DMS79 treated with DMSO at 0.1 percent for 48 hours (cell line): ENCODE results near the gene FTCD.
"Not testable (repeated sequence)": the region's sequence is repeated elsewhere in the genome, so short reads cannot be mapped to it uniquely, and the experiment has no call there.

Experiments
- DNase-seq: peaks from one replicate; lab custom pipeline; 2025; lab: John Stamatoyannopoulos, UW

The FTCD gene

DNA sequence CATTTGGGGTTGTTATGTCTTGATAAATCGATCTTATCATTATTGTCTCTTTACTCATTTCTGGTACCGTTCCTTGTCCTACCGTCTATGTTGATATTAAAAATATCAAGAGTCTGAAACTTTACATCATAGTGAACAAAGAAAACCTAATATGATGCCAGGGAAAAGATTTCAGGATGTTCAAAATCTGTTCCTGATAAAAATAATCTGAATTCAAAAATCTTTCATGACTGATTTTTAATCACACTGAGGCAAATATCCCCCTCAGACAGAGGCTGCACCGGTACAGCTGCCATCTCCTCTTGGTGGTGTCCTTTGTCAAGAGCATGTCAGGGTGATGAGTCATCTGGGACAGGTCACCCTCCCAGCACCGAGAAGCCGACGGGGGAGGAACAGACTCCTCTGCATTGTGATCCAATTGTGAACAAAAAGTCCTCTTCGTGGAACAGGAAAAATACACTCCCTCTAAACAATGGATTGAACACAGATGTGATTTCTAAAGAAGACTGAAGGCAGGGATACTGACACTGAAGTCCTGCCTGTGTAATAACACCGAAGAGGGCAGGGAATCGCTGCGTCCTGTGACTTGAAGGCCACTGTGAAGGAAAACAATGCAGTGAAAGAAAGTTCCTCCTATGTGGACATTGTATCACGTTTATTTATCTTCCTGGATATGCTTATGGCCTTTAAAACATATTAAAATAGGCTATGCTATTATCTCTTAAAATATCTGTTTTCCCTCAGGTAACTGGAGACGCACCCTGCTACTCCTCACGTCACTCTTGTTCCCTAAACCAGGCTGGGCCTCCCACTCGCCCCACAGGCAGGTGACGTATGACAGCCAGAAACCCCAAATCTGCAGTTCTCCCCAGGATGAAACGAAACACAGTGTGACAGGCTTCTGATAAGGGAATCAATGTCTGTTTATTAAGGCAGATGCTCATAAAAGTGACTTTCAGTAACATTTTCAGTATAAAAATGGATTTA lies 33.1 kb upstream of the FTCD start:
- no peak for DNase-seq

DNA sequence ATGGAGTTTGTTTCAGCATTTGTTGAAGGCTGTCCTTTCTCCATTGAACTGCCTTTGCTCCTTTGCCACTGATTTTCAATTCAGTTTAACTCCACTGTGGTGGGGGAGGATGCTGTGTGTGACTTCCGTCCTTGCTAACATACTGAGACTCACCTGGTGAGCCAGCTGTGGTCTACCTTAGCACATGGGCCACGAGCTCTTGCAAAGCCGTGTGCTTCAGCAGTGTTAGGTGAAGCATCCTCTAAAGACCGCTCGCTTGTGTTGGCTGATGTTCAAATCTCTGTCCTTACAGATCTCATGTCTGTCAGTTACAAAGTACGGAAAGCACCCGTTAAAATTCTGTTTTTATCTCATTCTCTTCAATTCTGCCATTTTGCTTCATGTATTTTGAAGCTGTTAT lies 32.4 kb upstream of the FTCD start:
- DNase-seq = no peak

DNA sequence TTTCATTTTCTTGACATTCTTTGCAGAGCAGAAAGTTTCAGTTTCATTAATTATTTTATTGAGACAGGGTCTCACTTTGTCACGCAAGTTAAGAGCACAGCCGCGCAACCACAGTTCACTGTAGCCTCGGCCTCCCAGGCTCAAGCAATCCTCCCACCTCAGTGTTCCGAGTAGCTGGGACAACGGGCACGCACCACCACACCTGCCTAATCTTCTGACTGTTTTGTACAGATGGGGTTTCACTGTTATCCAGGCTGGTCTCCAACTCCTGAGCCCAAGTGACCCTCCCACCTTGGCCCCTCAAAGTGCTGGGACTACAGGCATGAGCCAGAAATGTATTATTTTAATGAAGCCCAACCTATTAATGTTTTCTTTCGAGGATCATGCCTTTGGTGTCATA lies 31.9 kb upstream of the FTCD start:
- DNase-seq = no peak

DNA sequence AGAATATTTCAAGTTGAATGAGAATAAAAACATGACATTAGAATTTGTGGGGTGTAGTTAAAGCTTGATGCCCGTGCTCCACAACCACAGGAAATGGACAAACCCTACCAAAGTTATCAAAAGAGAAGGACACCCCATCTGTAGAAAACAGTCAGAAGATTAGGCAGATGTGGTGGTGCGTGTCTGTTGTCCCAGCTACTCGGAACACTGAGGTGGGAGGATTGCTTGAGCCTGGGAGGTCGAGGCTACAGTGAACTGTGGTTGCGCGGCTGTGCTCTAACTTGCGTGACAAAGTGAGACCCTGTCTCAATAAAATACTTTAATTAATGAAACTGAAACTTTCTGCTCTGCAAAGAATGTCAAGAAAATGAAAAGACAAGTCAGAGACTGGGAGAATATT lies 30.3 kb upstream of the FTCD start:
- DNase-seq = no peak

DNA sequence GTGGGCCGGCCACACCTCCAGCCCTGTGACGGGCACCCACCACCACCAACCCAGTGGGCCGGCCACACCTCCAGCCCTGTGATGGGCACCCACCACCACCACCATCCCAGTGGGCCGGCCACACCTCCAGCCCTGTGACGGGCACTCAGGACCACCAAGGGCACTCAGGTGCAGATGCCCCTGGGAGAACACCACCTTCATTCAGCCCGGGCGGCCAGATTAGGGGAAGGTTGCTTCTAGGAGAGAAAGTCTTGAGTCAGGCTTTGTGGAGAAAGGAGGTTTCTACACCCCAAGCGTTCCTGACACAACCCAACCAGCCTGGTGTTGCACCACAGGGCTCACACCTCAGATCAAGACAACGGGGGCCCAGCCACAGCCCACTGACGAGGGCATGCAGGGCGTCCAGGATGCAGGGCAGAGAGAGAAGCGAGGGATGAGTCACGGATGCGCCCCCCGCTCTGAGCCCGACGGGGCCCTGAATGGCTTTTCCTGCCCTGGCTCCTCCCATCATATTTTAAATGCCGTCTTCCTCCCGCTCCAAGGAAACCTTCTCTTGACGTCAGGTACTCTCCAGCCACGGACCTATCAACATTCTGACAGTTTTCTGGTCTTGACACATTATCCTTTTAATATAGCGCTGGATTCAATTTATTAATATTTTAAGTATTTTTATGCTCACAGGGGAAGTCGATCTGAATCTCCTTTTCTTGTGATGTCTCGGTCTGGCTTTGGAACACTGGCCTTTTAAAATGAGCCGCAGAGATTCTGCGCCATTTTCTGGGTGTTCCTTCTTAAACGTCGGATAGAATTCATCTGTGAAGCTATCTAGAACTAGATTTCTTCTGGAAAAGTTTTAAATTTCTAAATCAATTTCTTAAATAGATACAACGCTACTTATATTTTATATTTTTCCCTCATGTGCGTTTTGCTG lies 29.5 kb upstream of the FTCD start:
- DNase-seq = peak; percentile 85

DNA sequence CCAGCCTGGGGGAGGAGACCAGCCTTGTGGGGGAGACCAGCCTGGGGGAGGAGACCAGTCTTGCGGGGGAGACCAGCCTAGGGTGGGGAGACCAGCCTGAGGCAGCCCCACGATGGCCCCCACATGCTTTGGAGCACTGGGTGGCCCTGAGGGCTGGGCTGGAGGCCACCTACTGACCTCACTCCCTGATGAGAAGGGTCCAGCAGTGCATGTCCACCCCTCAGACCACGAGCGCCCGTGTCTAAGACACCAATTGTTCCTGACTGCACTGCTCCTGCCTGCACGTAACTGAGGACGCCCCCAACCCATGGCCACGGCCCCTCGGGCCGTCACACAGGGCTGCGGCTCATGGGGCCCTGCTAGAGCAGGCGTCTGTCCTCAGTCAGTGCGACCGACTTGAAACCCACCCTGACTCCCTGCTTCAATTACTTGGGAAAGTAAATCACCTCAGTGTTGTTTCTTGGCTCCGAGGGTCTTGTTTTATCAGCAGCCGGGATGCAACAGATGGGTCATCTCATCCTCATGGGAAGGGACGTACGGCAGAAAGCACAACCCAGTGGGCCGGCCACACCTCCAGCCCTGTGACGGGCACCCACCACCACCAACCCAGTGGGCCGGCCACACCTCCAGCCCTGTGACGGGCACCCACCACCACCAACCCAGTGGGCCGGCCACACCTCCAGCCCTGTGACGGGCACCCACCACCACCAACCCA lies 28.7 kb upstream of the FTCD start, which contains the start of gene SPATC1L:
TSS of gene SPATC1L (minus strand) at position 550 of the 715 bp plus-strand sequence. CDS start 1,643 bp downstream, outside the sequence.
- peak; percentile 33 for DNase-seq

DNA sequence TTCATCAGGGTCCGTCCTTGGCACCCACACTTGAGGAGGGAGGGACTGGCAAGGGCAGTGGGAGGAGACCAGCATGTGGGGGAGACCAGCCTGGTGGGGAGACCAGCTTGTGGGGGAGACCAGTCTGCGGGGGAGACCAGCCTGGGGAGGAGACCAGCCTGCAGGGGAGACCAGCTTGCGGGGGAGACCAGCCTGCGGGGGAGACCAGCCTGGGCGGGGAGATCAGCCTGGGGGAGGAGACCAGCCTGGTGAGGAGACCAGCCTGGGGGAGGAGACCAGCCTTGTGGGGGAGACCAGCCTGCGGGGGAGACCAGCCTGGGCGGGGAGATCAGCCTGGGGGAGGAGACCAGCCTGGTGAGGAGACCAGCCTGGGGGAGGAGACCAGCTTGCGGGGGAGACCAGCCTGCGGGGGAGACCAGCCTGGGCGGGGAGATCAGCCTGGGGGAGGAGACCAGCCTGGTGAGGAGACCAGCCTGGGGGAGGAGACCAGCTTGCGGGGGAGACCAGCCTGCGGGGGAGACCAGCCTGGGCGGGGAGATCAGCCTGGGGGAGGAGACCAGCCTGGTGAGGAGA lies 28.0 kb upstream of the FTCD start:
- not testable (repeated sequence) for DNase-seq

DNA sequence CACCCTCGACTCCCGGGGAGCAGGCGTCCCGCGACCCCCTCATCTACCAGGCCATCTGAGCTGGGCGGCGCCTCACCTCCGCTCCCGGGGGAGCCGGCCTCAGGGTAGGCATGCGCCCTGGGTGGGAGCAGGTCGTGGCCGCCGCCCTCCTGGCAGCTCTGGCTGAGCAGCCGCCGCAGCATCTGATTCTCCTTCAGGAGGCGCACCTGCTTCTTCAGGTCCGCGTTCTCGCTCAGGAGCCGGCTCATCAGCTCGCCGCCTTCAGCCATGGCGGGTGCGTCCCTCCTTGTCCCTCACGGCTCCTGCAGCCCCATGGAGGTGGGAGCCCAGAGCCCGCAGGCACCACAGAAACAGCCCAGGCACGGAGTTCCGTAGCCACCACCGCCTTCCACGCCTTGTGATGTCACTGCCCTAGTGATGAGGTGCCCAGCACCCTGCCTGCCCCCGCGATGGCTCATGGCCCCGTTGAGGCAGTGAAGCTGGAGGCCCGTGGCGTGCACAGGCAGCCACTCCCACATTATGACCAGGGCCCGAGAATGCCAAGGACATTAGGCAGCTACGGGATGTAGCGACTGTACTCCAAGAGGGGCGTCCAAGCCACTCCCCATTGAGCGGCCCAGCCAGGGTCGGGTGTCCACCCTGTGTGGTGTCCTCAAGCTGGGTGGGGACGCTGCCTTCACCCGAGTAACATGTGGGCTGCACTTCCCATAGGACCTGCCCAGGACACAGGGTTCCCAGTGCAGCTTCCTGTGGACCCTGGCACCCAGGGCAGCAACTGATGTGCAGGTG lies 27.4 kb upstream of the FTCD start:
- DNase-seq = no peak

DNA sequence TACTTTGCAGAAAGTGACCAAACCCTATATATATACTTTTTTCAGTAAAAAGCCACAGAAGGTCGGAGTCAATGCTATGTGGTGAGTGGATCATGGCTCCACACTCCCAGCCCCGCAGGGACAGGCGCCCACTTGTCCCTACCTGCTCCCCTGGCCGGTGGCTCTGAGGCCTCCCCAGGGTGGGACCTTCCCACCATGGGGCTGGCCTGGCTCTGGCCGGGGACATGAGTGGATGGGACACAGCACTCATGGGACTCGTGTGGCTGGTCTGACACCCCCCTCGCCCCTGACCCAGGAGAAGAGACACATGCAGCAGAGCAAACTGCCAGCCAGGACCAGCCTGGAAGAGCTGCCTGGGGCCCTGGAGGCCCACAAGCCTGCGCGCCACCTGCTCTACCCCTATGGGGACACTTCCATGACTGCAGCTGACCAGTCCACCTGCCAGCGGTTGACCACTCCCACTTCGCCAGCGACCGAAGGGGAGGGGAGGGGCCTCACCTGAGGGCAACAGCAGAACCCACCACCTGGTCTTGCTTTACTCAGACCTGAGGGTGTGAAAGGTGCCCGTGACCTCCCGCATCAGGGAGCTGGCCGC lies 26.7 kb upstream of the FTCD start:
- DNase-seq = no peak

DNA sequence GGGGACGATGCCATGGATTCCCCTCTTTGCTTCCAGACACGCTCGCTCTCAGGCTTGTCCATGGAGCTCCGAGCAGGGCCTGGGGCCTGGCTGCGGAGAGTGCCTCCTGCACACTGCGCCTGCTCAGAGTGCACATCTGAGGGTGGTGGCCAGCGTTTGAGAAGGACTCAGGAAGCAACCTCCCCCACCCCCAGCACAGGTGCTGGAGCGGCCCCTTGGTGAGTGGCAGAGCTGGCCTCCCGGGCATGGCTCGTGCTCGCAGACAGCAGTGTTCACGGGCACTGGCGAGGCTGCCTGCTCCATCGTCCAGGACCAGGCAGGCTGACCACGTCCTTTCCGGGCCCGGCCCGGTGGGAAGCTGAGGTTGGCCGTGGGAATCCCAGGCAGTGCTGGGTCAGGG lies 26.1 kb upstream of the FTCD start:
- DNase-seq = no peak

DNA sequence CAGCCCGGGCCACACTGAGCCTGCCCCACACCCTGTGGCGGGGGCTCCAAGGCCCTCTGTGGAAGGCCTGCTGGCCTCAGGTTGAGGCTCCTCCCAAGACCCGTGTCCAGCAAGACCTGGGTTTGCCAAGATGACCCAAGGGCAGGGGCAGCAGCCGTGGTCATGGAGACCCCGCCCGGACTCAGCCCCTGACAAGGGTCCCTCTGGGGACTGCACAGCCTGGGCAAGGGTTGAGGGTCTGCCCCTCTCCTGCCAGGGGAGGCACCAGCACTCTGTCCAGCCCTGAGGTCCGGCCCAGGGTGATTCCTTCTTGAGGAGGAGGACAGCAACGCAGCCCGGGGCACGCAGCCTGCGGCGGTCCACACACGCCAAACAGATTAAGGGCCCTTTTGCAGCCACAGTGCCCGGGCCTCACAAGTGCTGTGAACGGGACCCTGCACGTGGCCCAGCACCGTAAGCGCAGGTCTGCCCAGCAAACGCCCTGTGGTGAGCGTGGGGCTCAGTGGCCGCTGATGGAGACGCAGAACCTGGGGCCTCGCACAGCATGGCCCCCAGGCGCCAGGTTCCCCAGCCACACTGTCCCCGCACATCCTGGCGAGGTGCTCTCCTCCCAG lies 25.5 kb upstream of the FTCD start:
- DNase-seq = no peak

DNA sequence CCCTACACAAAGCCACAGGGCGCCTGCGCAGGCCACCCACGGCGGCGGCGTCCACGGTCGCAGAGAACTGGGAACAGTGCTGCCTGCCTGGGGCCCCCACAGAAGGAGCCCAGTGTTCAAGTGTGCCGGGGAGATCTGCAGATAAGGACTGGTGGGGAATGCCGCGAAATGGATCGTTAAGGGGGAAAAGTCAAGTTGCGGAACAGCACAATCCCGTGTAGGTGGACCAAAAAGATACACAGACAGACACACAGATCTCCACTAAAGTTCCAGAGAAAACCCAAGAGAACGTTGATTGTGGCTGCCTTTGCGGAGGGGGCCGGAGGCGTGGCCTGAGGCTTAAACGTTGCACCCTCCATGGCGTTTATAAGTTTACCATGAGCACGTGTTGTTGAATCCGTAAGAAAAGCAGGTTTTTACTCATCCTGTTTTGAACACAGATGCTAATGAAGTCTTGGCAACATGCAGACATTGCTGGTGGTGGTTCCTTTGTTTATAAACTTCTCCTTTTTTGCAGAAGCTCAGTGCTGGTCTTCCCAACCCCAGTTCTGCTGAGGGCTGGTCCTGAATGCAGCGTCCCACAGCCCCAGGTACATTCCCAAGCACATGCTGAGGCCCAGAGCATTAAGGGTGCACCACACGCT lies 24.8 kb upstream of the FTCD start:
- DNase-seq = no peak

DNA sequence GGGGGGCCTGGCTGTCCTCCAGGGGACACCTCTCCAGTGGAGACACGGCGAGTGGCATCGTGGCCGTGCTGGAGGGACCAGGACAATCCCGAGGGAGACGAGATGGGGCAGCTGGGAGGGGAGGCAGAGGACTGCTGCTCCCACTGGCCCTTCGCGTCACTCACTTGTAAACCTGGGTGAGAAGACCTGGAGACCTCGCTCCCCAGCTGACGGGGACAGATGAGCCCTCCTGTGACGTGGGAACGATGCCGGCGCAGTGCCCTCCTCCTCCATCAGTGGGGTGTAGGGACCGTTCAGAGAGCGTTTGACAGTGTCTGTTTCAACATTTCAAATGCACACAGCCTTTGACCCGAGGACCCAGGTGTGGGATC lies 24.3 kb upstream of the FTCD start:
- no peak for DNase-seq

DNA sequence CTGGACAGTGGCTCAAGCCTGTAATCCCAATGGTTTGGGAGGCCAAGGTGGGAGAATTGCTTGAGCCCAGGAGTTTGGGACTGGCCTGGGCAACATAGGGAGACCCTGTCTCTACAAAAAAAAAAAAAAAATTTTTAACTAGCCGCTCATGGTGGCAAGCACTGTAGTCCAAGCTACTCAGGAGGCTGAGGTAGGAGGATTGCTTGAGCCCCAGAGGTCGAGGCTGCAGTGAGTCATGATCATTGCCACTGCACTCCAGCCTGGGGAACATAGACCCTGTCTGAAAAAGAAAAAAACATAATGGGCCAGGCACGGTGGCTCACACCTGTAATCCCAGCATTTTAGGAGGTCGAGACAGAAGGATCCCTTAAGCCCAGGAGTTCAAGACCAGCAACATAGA lies 23.6 kb upstream of the FTCD start:
- no peak for DNase-seq

DNA sequence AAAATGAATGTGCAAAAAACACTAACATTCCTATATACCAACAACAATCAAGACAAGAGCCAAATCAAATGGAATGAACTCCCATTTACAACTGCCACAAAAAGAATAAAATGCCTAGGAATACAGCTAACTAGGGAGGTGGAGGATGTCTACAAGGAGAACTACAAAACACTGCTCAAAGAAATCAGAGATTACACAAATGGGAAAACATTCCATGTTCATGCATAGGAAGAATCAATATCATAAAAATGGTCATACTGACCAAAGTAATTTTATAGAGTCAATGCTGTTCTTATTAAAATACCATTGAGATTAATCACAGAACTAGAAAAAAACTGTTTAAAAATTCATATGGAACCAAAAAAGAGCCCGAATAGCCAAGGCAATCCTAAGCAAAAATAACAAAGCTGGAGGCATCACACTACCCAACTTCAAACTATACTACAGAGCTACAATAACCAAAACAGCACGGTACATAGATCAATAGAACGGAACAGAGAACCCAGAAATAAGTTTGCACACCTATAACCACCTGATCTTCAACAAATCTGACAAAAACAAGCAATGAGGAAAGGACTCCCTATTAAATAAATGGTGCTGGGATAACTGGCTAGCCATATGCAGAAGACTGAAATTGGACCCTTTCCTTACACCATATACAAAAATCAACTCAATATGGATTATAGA lies 21.2 kb upstream of the FTCD start:
- DNase-seq = not testable (repeated sequence)

DNA sequence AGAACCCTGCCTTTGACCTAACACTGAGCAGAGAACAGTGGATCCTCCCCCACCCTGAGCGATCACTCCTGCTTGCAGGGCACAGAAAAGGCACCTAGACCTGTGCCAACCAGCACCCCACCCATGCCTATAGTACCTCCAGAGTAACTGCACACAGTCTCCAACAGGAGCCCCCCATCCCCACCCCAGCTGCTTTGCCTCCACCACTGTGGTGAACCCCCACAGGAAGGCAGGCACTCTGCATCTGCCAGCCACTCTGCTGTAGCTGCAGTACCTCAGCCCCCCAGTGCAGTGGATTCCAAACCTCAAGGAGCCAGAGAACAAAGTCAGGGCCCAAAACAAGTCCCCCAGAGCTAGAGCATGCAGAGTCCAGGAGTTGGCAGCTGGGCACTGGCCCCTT lies 18.2 kb upstream of the FTCD start:
- DNase-seq = no peak

DNA sequence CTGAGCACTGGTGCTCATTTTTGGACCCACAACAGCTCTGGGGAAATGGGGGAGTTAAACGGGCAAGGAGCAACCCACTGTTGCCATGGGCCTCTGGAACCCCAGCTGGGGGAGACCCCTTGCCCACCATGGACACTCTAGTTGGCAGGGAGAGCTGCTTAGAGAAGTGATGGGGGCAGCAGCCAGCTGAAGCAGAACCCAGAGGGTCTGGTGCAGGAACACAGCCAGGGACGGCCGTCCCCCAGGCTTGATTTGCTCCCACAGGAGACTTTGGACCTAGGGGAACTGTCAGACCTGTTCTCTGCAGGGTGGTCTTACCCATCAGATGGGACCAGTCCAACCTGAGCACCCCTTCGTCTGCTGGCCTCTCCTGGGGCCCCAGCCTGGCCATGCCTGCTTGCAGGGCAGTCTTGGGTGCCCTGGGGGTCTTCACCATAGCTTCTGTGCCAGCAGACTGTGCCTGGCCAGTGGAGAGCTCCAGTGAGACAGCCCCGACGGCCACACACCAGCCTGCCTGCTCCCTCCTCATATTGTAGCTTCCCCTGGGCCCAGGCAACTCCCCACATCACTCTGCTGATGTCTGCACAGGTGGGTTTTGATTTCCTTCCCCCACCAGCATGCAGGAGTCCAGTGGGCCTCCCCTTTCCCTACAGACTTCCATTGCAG lies 17.6 kb upstream of the FTCD start:
- DNase-seq = no peak
